NCI-H774 (cell line): ENCODE data around the gene CTNNA1.
"Not testable (repeated sequence)": the region's sequence is repeated elsewhere in the genome, so short reads cannot be mapped to it uniquely, and the experiment has no call there.

Experiments
- DNase-seq: peaks from one replicate; lab custom pipeline; 2025; lab: John Stamatoyannopoulos, UW

CTNNA1 gene

DNA sequence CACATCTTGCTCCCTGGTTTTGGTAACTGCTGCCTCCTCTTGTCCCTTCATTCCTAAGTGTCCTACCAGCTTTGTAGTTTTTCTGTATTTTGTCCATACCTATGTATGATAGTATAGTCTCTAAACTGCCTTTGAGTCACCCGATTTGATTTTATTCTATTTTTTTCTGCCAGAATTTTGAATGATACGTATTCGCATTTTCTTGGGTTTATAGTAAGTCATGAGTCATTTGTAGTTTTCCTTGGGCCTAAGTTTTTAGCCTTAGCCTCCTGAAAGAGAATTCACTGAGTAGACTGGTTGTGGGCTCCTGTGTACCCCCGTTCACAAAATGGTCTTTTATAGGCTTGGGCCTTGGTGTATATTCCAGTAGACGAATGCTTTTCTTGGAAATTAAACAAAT is 62.3 kb downstream of the CTNNA1 start:
- DNase-seq = no peak

DNA sequence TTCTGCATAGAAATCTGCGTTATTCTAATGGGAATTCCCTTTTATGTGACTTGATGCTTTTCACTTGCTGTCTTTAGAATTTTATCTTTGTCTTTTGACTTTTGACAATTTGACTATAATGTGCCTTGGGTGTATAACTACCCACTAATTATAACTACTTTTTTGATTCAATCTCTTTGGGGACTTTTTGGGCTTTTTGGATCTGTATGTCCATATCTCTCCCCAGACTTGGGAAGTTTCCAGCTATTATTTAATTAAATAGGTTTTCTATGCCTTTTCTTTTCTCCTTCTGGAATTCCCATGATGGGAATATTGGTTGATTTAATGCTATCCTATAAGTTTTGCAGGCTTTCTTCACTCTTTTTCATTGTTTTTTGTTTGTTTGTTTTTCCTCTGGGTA is 64.0 kb downstream of the CTNNA1 start:
- no peak for DNase-seq

DNA sequence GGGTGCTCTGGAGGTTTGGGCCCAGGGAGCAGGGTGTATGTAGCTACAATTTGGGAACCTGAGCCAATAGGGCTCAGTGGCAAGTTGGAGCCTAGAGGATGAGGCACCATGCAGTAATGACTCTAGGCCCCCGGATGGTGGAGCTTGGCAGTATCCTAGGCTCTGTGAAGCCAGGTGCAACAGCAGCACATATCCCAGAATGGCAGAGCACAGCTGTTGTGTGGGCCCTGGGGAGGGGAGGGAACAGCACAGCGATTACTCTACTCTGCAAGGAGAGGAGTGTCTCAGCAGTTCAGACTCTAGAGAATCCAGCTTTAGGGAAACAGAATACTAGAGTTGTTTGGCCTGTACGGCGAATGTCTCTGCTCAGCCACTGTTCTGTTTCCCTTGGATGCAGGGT is 65.9 kb downstream of the CTNNA1 start:
- DNase-seq = no peak

DNA sequence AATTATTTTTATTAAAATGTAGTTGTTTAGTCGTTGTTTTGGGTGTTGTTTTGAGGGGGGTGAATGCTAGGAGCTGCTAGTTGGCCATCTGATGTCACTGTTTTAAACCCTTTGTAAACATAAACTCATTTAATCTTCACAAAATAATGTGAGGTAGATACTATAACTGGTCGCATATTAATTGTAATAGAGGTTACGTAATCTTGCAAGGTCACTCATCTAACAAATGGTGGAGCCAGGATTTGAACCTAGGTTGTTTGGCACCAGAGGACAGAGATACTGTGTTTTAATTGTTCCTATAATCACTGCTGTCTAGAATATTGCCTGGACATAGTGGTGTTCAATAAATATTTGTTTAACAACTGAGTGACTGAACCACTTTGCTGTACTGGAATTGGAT is 67.5 kb downstream of the CTNNA1 start:
- no peak for DNase-seq

DNA sequence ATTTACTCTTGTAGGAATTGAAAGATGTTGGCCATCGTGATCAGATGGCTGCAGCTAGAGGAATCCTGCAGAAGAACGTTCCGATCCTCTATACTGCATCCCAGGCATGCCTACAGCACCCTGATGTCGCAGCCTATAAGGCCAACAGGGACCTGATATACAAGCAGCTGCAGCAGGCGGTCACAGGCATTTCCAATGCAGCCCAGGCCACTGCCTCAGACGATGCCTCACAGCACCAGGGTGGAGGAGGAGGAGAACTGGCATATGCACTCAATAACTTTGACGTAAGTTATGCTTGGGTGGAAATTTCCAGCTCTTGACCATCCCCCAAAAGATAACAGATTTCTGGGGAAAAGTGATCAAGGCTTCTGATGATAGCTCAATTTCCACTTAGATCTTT is 71.3 kb downstream of the CTNNA1 start:
- DNase-seq = no peak

DNA sequence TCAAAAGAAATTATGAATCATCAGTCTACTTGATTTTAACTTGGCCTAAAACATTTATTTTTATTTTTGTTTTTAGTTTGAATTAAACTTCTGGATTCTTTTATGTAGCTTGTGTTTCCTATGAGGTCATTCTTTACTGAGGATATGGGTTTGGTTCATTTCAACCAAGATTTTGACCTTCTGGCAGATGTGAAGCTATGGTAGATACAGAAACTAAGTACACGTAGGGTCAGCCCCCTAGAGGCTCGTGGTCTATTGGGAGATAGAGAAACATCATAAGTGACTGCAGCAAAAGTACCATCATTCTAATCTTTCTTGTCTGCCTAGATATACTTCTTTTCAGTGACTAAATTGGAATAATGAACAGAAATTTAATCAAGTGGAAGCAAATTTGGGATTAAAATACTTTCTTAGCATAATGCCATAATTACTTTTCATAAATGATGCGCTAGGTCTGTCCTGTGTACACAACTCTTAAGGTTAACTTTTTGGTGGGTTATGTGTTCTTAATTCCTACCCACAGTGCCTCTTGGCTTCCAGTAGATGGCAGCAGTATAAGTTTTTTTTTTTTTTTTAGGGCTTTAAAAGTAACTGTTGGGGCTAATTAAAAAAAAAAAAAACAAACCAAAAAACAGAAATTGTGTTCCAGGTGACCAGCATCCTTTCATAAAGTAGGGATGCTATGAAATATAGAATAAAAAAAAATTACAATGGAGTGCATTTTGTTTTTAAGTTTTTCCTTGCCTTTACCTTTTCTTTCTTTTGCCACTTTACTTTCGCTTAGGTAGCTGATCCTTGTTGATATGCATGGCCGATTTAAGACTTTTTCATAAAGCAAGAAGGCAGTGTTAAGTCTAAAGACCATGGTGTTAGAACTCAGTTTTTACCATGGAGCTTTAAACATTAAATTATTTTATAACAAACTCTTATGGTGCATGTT is 72.0 kb downstream of the CTNNA1 start:
- DNase-seq = no peak

DNA sequence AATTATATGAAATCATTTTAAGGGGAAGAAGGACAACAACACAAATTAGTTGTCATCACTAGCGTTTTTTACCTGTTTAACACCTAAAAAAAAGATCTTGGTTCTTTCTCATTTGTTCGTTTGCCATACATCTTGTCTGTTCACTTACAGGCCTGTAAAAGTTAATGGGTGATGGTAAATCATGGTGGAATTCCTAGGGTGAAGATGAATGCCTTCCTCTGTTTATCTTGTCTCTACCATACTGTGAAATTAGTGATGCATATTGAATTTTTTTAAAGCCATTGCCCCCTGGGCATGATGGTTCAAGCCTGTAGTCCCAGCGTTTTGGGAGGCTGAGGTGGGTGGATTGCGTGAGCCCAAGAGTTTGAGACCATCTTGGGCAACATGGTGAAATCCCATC is 75.3 kb downstream of the CTNNA1 start:
- DNase-seq = no peak

DNA sequence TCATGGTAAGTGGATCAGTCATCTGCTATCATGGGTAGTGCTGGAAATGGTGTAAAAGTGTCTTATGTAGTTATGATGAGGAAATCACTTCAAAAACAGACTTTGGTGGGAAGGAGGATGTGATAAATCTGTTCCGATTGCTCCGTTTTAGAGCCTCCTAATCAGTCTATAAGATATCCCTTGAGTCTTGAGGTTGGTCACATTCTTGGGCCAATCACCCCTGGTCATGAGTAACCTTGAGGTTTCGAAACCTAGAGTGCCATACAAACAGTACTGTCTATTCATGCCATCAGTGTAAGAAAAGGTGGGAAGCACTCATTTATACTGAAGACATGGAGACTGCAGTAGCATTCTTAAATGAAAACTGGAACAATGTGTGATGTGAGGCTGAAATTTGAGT is 76.1 kb downstream of the CTNNA1 start:
- no peak for DNase-seq

DNA sequence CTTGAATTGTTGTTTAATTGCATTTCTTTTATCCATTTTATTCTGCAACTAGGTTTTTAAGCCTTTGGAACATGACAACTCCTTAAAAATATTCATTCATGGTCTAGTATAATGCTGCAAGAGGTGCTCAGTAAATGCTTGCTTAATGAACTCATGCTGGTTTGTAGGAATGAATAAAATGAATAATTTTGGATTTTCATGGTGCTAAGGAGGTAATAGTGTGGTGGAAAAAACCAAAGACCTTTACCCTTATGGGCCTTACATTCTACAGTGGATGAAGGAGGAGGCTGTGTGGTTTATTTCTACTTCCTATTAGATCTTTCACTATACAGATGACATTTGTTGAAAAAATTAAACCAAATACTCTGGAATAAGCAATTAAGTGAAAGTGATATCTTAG is 78.5 kb downstream of the CTNNA1 start:
- DNase-seq = no peak

DNA sequence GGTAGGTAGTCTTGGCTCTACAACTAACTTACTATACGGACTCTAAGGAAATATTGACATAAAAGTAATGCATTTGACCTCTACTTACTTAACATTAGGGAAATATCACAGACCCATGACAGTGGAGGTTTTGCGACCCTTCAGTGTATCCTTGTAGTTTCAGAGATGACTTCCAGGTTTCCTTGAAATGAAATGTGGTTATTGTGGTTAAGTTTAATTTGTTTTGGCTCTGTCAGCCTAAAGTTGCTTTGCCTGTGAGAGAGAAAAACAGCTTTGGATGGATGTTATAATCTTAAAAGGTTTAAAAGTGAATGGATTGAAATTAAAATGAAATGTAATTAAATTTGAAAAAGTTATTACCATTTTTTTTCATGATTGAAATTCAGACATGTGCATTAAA is 79.0 kb downstream of the CTNNA1 start:
- no peak for DNase-seq

DNA sequence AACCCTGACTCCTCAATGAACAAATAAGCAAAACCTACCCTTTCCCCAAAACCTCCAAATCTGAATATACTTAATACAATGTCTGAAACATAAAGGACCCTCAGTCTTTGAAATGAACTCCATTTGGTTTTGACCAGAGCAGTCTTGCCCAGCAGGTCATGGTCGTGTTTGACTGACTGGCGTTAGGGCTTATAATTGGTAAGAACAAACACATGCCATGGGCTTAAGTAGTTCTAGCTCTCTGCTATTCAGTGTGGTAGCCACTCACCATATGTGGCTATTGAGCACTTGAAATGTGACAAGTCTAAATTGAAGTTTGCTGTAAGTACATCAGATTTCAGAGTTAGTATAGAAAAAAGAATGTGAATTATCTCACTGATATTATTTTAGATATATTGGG is 79.9 kb downstream of the CTNNA1 start:
- DNase-seq = no peak

DNA sequence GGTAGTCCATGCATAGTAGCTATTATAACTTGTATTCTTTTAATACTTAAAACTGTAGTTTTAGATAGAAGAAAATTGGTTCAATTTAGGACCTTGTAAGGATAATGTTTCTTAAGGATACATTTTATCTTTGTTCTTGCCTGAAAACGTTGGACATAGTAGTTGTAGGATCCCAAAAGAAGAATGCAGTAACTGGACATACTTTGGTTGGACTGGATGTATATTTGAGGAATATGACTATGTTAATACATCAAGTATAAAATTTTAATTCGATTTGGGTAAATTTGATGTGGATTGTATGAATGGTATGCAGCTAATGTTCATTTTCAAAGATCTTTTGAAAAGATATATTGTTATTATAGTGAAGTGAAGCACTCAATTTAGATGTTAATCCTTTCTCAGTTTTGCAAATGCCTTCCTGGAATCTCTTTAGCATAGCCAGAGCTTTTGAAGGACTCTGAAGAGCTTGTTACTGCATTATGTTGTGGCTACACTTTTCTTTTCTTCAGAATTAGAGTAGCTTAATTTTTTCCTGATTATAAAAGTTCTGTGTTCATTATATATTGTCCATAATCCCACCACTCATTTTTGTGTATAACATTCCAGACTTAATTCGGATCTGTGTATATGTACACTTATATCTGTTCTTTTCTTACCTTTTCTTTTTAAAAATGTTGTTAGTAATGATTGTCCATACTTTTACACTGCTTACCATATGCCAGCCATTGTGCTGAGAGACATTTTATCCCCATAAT is 80.7 kb downstream of the CTNNA1 start:
- no peak for DNase-seq

DNA sequence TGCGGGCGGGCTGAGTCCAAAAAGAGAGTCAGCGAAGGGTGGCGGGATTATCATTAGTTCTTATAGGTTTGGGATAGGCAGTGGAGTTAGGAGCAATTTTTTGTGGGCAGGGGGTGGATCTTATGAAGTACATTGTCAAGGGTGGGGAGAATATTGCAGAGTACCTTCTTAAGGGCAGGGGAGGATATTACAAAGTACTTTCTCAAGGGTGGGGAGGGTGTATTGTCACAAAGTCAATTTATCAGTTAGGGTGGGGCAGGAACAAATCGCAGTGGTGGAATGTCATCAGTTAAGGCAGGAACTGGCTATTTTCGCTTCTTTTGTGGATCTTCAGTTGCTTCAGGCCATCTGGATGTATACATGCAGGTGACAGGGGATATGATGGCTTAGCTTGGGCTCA is 81.6 kb downstream of the CTNNA1 start:
- DNase-seq = not testable (repeated sequence)

DNA sequence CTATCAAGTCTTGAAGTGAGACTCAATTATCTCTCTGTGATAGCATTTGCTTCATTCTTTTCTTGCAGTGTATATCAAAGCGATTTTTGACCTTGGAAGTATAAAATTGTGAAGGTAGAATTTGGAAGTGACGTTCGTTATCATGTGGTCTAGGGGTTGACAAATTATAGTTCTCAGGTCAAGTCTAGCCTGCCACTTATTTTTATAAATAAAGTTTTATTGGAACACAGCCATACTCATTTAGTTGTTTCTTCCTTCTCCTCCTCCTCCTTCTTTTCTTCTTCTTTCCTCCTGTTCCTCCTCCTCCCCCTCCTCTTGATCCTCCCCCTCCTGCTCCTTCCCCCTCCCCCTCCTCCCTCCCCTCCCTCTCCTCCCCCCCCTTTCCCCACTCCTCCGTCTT is 83.9 kb downstream of the CTNNA1 start:
- no peak for DNase-seq

DNA sequence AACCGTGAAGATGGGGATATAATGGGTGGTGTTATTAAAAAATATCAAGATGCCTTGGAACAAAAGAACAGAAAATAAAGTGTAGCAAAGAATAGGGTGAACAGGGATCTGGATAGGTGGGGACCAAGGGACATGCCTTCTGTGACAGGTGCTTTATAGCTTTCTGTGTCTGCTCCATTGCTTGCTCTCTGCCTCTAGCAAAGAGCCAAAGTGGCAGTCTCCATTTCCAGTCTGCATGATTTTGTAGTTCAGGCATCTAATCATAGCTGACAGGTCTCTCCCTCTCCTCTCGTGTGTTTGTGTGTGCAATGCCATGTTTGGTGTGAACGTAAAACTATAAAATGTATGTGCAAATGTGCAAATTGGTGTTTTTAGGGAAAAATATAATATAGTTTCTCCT is 86.9 kb downstream of the CTNNA1 start:
- DNase-seq = no peak

DNA sequence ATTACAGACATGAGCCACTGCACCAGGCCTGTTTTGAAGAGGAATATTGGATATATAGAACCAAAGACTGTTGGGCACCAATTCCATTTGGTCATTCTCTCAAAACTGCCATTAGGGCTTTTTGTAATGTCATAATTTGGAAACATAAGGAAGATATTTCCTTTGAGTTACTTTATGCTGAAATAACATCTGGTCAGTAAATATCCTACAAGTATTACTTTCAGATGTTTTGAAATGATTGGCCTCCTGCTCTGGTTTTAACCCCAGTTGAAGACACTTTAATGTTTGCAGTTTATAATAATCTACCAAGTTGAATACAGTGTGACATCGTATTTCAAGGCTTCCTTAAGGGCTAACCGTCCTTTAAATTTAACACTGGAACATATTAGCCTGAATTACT is 88.3 kb downstream of the CTNNA1 start:
- DNase-seq = no peak

DNA sequence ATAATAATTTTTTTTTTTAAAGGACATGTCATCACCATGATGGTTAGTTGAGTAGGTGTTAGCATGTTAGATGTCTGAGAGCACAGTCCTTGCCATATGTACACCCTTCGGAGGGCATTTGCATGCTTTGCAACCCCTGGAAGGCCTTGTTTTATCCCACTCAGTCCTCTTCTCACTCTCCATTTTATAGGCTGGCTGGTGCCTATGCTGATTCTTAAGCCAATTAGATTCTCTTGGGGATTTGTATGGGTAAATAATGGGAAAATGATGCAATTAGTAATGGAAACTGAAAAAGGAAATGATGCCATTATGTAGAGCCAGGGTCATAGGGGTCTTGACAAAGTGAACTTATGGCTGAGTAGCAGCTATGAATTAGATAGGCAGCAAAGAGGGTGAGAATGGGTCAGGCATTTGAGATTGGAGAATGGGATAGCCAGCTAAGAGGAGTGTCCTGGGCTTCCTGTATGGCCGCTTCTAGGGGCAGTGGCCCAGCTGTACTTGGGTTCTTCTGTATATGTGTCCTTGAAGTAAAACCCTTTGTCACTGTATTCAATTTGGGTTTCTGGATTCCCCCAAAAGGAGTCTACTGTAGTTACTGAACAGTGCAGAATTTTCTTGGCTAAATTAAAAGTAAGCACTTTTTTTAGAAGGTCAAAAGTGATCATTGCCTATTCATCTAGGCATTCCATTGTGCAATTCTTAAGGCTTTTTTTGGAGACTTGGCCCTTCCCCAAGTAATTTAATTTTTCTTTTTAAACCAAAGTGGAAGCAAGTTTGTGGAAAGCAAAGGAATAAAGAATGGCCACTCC is 90.3 kb downstream of the CTNNA1 start:
- no peak for DNase-seq

DNA sequence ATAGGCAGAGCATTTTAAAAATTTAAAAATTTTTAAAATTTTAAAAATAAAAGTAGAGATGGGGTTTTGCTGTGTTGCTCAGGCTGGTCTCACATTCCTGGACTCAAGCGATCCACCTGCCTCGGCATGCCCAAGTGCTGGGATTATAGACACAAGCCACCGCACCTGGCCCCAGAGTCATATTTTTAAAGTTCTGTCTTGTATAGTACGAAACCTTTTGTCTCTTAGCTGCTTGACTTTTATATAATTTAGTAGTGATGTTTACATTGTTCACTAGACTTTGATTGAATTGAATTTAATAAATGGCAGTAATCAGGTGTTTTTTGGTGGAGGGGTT is 90.9 kb downstream of the CTNNA1 start:
- DNase-seq = no peak

DNA sequence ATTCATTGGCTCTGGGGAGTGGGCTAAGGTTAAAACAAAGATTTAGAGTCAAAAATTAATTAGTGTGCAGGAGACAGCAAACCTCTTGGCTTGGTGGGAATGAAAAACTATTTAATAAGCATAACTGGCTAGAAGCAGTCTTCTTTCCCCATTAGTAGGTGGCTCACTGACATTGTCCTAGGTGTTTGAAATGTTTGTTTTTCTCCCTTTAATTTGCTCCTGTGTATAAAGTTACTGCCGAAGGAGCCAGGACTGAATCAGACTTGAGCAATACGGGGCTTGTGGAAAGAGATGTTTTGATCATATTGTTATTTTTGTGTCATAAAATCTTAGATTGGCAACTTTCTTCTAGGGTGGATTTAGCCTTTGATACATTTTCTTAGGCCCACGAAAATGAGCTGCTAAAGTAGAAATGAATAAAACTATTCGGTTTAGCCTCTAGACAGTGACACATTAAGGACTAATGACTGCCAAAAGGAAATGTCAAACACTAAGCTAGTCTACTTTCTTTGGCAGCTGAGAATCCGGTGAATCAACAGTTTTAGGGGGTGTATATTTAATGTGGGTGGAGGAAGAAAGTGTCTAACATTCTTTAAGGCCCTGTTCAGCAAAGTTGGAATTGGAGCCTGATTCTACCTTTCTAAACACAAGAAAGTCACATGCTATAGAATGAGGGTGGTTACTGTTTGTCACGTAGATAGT is 91.7 kb downstream of the CTNNA1 start:
- DNase-seq = no peak

DNA sequence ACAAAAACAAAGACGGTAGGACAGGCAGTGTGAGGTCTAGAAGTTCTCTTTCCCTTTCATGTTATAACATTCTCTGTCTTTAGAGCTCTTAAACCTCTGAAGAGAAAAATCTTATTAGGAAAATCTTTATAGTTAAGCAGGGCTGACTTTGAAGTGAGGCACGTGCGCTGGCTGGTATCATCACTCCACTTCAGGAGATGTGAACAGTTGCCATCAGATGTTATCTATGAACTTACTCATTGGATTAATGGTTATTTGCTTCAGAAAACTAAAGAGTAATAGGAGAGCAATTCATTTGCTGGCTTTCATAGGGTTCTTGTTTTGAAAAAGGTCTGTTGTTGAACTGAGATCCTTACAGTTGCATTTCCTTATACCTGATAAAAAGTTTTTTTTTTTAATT is 96.2 kb downstream of the CTNNA1 start:
- no peak for DNase-seq

DNA sequence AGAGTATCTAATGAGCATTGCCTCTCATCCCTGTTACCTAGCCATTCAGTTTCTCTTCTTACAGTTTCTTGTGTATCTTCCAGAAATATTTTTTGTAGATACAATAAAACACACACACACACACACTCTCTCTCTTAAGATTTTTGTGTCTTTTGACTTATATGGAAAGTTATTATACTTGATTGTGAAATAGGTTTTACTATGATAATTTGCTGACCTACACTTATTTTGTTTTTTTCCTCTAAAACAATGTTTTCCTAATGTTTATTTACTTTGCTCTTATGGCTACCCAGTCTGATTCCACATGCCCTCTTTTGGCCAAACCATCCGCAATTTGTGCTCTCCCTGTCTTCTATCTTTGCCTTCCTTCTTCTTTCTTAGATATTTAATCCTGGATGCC is 96.7 kb downstream of the CTNNA1 start:
- DNase-seq = no peak

DNA sequence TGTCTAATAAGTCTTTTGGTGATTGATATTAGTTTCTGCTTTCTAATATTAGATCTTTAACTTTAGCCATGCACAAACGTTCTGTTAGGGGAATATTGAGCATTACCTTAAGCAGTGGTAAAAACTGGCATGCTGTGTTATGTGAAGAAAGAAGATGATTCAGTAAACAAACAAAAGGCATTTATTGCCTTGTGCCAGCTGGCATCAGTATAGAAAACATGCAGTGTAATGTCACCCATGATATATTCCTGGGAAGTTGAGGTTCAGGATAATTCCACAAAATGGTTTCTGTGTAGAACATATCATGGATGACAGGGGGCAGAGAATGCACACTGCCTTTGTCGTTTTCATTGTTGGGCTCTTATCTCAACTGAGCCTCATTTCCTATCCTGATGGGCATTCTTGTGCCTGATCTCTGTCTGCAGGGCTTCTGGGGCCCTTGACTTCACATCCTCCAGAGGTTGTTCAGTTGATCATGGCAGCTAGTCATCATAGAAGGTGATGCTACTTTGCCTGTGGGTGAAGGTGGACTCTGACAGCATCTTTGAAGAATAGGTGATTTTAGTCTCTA is 97.7 kb downstream of the CTNNA1 start:
- no peak for DNase-seq
